ENCODE results near the gene SEC23A. TPM values are rescaled to one million over a fixed set of nuclear protein-coding genes. Genes with fewer than 3 reads are reported as not detected.
"Not testable (repeated sequence)": the region's sequence is repeated elsewhere in the genome, so short reads cannot be mapped to it uniquely, and the experiment has no call there.

SEC23A gene
- total RNA-seq: 61.2 and 72.0 TPM in 2 replicates

- H3K4me3 Mint-ChIP-seq: peak within 1 kb of the TSS; percentile 98
- no peaks in the 10 kb centered on the region for H3K9me3 Mint-ChIP-seq
- DNase-seq (ENCODE audit: low spot score): peak; percentile 83
- intact Hi-C loops (cut with micrococcal nuclease): loop anchor here (1.0 to 2.0 kb wide), 5 partner anchors 11 to 329 kb away; partner anchors contain the start of genes FBXO33, GEMIN2 and PNN
- peak within 1 kb of the TSS; percentile 96 for H3K27ac Mint-ChIP-seq
- peaks cover 57% of the 10 kb centered on the region for H3K4me1 Mint-ChIP-seq (ENCODE audit: low read depth)
- H3K36me3 Mint-ChIP-seq (ENCODE audit: low read depth): peaks cover 9% of the 10 kb centered on the region
- H3K27me3 Mint-ChIP-seq (ENCODE audit: insufficient read depth): no peaks in the 10 kb centered on the region
These were observed at the start of gene SEC23A for GRCh38 chr14:39102969-39103957. TSS of gene SEC23A (minus strand) at chr14:39103235. CDS start at chr14:39096118, 7,117 bp downstream.

GRCh38 chr14:39145266-39145966 lies 42.4 kb upstream of the SEC23A start:
- DNase-seq (ENCODE audit: low spot score): no peak
- peaks cover 36% of the 10 kb centered on the region for H3K36me3 Mint-ChIP-seq (ENCODE audit: low read depth)
- no peak overlapping the region for H3K27ac Mint-ChIP-seq
- intact Hi-C loops (cut with micrococcal nuclease): no loop called here
- H3K4me3 Mint-ChIP-seq: no peak overlapping the region
- peaks cover 5% of the 10 kb centered on the region for H3K9me3 Mint-ChIP-seq
- peaks cover 4% of the 10 kb centered on the region for H3K4me1 Mint-ChIP-seq (ENCODE audit: low read depth)
- H3K27me3 Mint-ChIP-seq (ENCODE audit: insufficient read depth): no peaks in the 10 kb centered on the region

- intact Hi-C loops (cut with micrococcal nuclease); H3K27me3 Mint-ChIP-seq (ENCODE audit: insufficient read depth); H3K4me3 Mint-ChIP-seq; H3K4me1 Mint-ChIP-seq (ENCODE audit: low read depth); H3K9me3 Mint-ChIP-seq; H3K27ac Mint-ChIP-seq; DNase-seq (ENCODE audit: low spot score): not testable (repeated sequence)
- peaks cover 35% of the 10 kb centered on the region for H3K36me3 Mint-ChIP-seq (ENCODE audit: low read depth)
These were observed 40.2 kb upstream of the SEC23A start for GRCh38 chr14:39143226-39143625.

GRCh38 chr14:39141623-39142022 lies 38.6 kb upstream of the SEC23A start:
- H3K36me3 Mint-ChIP-seq (ENCODE audit: low read depth): peaks cover 33% of the 10 kb centered on the region
- H3K27me3 Mint-ChIP-seq (ENCODE audit: insufficient read depth); H3K27ac Mint-ChIP-seq; H3K4me1 Mint-ChIP-seq (ENCODE audit: low read depth); H3K4me3 Mint-ChIP-seq; H3K9me3 Mint-ChIP-seq; DNase-seq (ENCODE audit: low spot score); intact Hi-C loops (cut with micrococcal nuclease): not testable (repeated sequence)

- Mint-ChIP-seq H3K27ac (peak overlapping the region; percentile 67), H3K27me3 (ENCODE audit: insufficient read depth) (no peaks in the 10 kb centered on the region), H3K9me3 (peaks cover 5% of the 10 kb centered on the region), H3K4me1 (ENCODE audit: low read depth) (peaks cover 4% of the 10 kb centered on the region), H3K36me3 (ENCODE audit: low read depth) (peaks cover 40% of the 10 kb centered on the region), H3K4me3 (no peak overlapping the region)
- no peak for DNase-seq (ENCODE audit: low spot score)
- intact Hi-C loops (cut with micrococcal nuclease): no loop called here
These were observed 37.1 kb upstream of the SEC23A start for GRCh38 chr14:39140170-39140569.

- no peaks in the 10 kb centered on the region for H3K27me3 Mint-ChIP-seq (ENCODE audit: insufficient read depth)
- H3K4me1 Mint-ChIP-seq (ENCODE audit: low read depth): peaks cover 4% of the 10 kb centered on the region
- no peak overlapping the region for H3K4me3 Mint-ChIP-seq
- intact Hi-C loops (cut with micrococcal nuclease): no loop called here
- DNase-seq (ENCODE audit: low spot score): no peak
- H3K36me3 Mint-ChIP-seq (ENCODE audit: low read depth): peaks cover 52% of the 10 kb centered on the region
- H3K27ac Mint-ChIP-seq: no peak overlapping the region
- H3K9me3 Mint-ChIP-seq: peaks cover 5% of the 10 kb centered on the region
These were observed 35.4 kb upstream of the SEC23A start for GRCh38 chr14:39138440-39138839.

GRCh38 chr14:39137835-39138234 lies 34.8 kb upstream of the SEC23A start:
- H3K27ac Mint-ChIP-seq; intact Hi-C loops (cut with micrococcal nuclease); H3K27me3 Mint-ChIP-seq (ENCODE audit: insufficient read depth); H3K4me1 Mint-ChIP-seq (ENCODE audit: low read depth); H3K9me3 Mint-ChIP-seq; DNase-seq (ENCODE audit: low spot score); H3K4me3 Mint-ChIP-seq: not testable (repeated sequence)
- H3K36me3 Mint-ChIP-seq (ENCODE audit: low read depth): peaks cover 47% of the 10 kb centered on the region

- intact Hi-C loops (cut with micrococcal nuclease): no loop called here
- Mint-ChIP-seq H3K27ac (no peak overlapping the region), H3K9me3 (no peaks in the 10 kb centered on the region), H3K27me3 (ENCODE audit: insufficient read depth) (no peaks in the 10 kb centered on the region), H3K36me3 (ENCODE audit: low read depth) (peaks cover 24% of the 10 kb centered on the region), H3K4me3 (no peak overlapping the region), H3K4me1 (ENCODE audit: low read depth) (no peaks in the 10 kb centered on the region)
- DNase-seq (ENCODE audit: low spot score): no peak
These were observed 19.5 kb upstream of the SEC23A start for GRCh38 chr14:39122330-39123138.

- intact Hi-C loops (cut with micrococcal nuclease): loop anchor here (1.0 to 2.0 kb wide), 8 partner anchors 11 to 318 kb away; partner anchors contain the start of genes FBXO33, PNN, SEC23A and TRAPPC6B
These were observed 11.2 kb upstream of the SEC23A start, which contains the start of gene GEMIN2 for GRCh38 chr14:39114073-39114838. TSS of gene GEMIN2 (plus strand) at chr14:39114323. CDS start at chr14:39114339, 16 bp downstream.

GRCh38 chr14:39113685-39114072 lies 10.6 kb upstream of the SEC23A start:
- DNase-seq (ENCODE audit: low spot score): no peak
- Mint-ChIP-seq H3K4me1 (ENCODE audit: low read depth) (peaks cover 10% of the 10 kb centered on the region), H3K27ac (peak overlapping the region; percentile 96), H3K4me3 (peak overlapping the region; percentile 92), H3K9me3 (no peaks in the 10 kb centered on the region), H3K36me3 (ENCODE audit: low read depth) (peaks cover 7% of the 10 kb centered on the region), H3K27me3 (ENCODE audit: insufficient read depth) (no peaks in the 10 kb centered on the region)
- intact Hi-C loops (cut with micrococcal nuclease): loop anchor here (1.0 to 2.0 kb wide), 8 partner anchors 10 to 319 kb away; partner anchors contain the start of genes FBXO33, PNN, SEC23A and TRAPPC6B

More at GRCh38 chr14:39114073-39114838, 11.2 kb upstream of the SEC23A start, which contains the start of gene GEMIN2:
- H3K27ac Mint-ChIP-seq: peak within 1 kb of the TSS; percentile 96
- no peaks in the 10 kb centered on the region for H3K9me3 Mint-ChIP-seq
- no peaks in the 10 kb centered on the region for H3K27me3 Mint-ChIP-seq (ENCODE audit: insufficient read depth)
- DNase-seq (ENCODE audit: low spot score): peak; percentile 94
- H3K36me3 Mint-ChIP-seq (ENCODE audit: low read depth): peaks cover 9% of the 10 kb centered on the region
- H3K4me1 Mint-ChIP-seq (ENCODE audit: low read depth): peaks cover 10% of the 10 kb centered on the region
- H3K4me3 Mint-ChIP-seq: peak within 1 kb of the TSS; percentile 92

GRCh38 chr14:39109893-39110715 lies 7.1 kb upstream of the SEC23A start:
- H3K36me3 Mint-ChIP-seq (ENCODE audit: low read depth): no peaks in the 10 kb centered on the region
- DNase-seq (ENCODE audit: low spot score): no peak
- intact Hi-C loops (cut with micrococcal nuclease): no loop called here
- no peak overlapping the region for H3K4me3 Mint-ChIP-seq
- no peaks in the 10 kb centered on the region for H3K9me3 Mint-ChIP-seq
- no peaks in the 10 kb centered on the region for H3K27me3 Mint-ChIP-seq (ENCODE audit: insufficient read depth)
- H3K4me1 Mint-ChIP-seq (ENCODE audit: low read depth): peaks cover 21% of the 10 kb centered on the region
- no peak overlapping the region for H3K27ac Mint-ChIP-seq
